Activated naive CD8-positive, alpha-beta T cell treated with anti-CD3 and anti-CD28 coated beads, Interleukin-2, amount 50 U/mL, for 24 hours (primary cell): ENCODE data around the gene P2RY10.

ENCODE experiments used
- ATAC-seq: fragments of 150-1000 bp; cut with Tn5 transposase; one replicate; pipeline ENCODE4 v1.10.0; 2021
- DNase-seq: peaks from one replicate; pipeline ENCODE4 v3.0.0; 2021
- H3K27ac Mint-ChIP-seq: one replicate; pipeline ENCODE4 v1.8.0; 2021; ENCODE audit warnings: mild to moderate bottlenecking, mixed read lengths
- H3K27me3 Mint-ChIP-seq: one replicate; pipeline ENCODE4 v1.8.0; 2021; ENCODE audit warnings: mixed read lengths
- H3K36me3 Mint-ChIP-seq: one replicate; pipeline ENCODE4 v1.8.0; 2021; ENCODE audit warnings: low read depth, mixed read lengths
- H3K4me1 Mint-ChIP-seq: one replicate; pipeline ENCODE4 v1.8.0; 2021; ENCODE audit warnings: mixed read lengths
- H3K4me3 Mint-ChIP-seq: one replicate; pipeline ENCODE4 v1.8.0; 2021; ENCODE audit warnings: mild to moderate bottlenecking, moderate library complexity, mixed read lengths
- H3K9me3 Mint-ChIP-seq: one replicate; pipeline ENCODE4 v1.8.0; 2021; ENCODE audit warnings: mixed read lengths

P2RY10 gene, protein sequence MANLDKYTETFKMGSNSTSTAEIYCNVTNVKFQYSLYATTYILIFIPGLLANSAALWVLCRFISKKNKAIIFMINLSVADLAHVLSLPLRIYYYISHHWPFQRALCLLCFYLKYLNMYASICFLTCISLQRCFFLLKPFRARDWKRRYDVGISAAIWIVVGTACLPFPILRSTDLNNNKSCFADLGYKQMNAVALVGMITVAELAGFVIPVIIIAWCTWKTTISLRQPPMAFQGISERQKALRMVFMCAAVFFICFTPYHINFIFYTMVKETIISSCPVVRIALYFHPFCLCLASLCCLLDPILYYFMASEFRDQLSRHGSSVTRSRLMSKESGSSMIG

DNA sequence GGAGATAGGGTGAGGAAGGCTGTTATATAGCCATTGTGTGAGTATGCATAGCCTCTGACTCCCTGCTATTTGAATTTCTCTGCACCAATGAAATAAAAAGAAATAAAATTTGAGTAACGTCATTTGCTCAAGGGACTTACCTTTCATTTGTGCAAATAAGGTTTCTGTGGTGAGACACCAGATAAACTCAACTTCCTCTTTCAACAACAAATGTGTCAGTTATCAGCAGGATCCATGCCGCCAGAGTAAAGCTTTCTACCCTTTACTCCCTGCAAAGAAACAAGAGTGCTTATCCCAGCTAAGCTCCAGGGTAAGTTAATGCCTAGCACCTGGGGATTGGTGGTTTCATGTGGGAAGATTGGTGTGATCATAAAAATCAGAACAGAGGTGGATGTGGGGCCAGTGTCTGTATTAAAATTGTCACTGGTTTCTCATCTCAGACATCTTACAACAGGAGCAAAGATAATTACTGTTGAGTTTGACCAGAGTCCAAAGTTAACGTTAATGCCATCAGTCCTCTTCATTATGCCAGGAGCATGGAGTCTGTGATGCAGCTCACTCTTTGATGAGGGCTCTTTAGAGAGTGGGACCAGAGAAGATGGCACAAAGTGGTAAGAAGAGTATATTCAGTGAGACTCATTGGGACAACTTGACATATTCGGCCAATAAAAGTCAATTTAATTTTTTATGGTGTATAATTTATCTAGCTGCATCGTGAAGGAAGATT is at the start of gene P2RY10:
TSS of gene P2RY10 (plus strand) at position 206 of the 727 bp plus-strand sequence. CDS start 15,130 bp downstream, outside the sequence.
- Mint-ChIP-seq H3K4me3 (peak within 1 kb of the TSS; percentile 98), H3K36me3 (peaks cover 16% of the 10 kb centered on the region), H3K27ac (peak within 1 kb of the TSS; percentile 97), H3K4me1 (peaks cover 70% of the 10 kb centered on the region), H3K9me3 (no peaks in the 10 kb centered on the region), H3K27me3 (no peaks in the 10 kb centered on the region)
- DNase-seq (no peak), ATAC-seq (peak; percentile 78)

DNA sequence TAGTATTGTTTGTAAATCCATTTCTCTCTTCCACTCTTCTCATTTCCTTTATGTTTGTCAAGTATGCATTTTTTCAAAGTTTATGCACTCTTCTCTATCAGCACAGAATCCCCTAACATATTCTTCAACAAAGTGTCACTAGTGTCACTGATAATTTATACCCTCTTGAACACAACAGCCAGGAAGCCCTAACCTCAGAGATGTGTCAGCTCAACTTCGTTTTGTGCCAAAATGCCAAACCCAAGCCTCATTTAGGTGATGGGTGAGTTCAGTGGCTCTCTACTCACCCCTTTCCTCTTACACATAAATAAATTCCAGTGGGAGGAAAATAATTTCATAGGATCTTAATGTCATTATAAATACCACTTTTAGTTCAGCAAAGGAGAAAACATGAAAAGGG is 22.4 kb upstream of the P2RY10 start:
- H3K27ac Mint-ChIP-seq = peak overlapping the region; percentile 72
- H3K27me3 Mint-ChIP-seq = no peaks in the 10 kb centered on the region
- H3K4me1 Mint-ChIP-seq = peaks cover 18% of the 10 kb centered on the region
- no peak overlapping the region for H3K4me3 Mint-ChIP-seq
- ATAC-seq = peak; percentile 59
- DNase-seq = no peak
- H3K36me3 Mint-ChIP-seq = no peaks in the 10 kb centered on the region
- H3K9me3 Mint-ChIP-seq = peaks cover 4% of the 10 kb centered on the region

DNA sequence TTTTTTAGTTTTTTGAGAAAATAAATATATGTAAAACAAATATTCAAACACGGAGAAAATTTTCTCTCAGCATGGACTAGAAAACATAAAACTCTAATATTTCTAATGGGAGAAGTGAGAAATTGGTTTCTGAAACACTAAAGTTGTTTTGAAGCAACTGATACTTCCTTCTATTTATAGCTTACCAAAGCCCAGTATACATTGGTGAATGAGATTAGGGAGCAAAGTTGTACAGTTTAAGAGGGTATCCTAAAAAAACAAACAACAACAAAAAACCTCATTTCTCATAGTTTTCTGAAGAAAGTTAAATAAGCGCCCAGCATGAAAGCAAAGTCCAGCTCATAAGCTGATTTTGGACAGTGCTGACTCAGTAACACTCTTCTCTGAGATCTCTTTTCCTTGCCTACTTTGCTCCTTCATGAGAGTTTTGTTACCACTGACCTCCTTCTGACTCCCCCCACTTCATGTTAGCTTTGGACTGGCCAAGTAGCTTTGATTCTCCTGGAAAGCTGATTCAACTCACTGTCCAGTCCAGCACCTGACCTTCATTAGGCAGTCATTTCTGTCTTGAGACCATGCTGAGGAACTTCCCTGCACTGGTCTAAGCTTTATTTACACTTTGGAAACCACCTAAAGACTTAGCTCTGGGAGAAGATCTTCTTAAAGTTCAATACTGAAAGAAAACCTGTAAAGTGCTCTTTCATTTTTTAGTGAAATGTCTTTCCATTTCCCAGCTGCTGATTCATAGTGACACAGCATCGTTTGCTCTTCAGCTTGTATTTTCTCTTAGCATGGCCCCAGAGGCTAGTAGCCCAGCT is 21.8 kb upstream of the P2RY10 start:
- DNase-seq (no peak), ATAC-seq (no peak)
- Mint-ChIP-seq H3K4me1 (peaks cover 18% of the 10 kb centered on the region), H3K27me3 (no peaks in the 10 kb centered on the region), H3K4me3 (peak overlapping the region; percentile 25), H3K9me3 (peaks cover 4% of the 10 kb centered on the region), H3K27ac (peak overlapping the region; percentile 86), H3K36me3 (no peaks in the 10 kb centered on the region)

DNA sequence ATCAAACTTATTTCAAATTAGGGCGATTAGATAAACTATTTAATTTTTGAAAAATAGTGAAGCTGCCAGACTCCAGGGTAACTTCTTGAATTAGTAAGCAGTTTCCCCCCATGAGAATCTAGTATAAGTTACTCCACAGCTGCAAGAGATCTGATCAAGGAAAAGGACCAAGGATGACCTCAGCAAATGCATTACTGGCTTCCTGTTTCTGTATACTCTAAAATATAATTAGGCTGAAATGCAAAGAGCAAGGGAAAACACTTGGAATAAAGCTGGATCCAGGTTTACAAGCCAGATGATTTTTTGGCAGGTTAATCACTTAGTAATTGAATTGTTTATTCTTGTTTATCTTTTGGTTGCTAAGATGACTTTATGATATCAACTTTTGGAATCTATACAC is 13.4 kb upstream of the P2RY10 start:
- Mint-ChIP-seq H3K27ac (no peak overlapping the region), H3K4me3 (no peak overlapping the region), H3K27me3 (no peaks in the 10 kb centered on the region), H3K9me3 (no peaks in the 10 kb centered on the region), H3K36me3 (no peaks in the 10 kb centered on the region), H3K4me1 (peaks cover 3% of the 10 kb centered on the region)
- ATAC-seq (no peak), DNase-seq (no peak)

DNA sequence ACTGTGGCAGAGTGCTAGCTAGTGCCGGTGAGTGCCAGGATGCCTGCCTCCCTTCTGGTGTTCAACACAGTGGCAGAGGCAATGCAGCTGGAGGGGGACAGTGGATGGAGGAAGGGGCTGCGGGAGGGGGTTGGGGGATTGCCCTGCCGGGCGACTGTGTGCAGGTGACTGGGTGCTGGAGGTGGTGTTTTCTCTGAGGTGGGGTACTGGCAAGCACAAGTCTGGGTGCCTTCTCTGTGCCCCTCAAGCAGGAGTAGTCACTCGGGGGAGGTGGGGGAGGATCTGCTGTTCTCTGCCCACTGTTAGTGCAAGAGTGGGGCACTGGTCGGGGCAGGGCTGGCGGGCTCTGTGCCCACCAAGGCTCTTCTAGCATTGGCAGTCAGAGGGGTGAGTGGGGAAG is 10.3 kb upstream of the P2RY10 start:
- no peaks in the 10 kb centered on the region for H3K36me3 Mint-ChIP-seq
- DNase-seq = no peak
- peaks cover 3% of the 10 kb centered on the region for H3K4me1 Mint-ChIP-seq
- H3K9me3 Mint-ChIP-seq = no peaks in the 10 kb centered on the region
- no peaks in the 10 kb centered on the region for H3K27me3 Mint-ChIP-seq
- H3K4me3 Mint-ChIP-seq = no peak overlapping the region
- no peak overlapping the region for H3K27ac Mint-ChIP-seq
- ATAC-seq = no peak

DNA sequence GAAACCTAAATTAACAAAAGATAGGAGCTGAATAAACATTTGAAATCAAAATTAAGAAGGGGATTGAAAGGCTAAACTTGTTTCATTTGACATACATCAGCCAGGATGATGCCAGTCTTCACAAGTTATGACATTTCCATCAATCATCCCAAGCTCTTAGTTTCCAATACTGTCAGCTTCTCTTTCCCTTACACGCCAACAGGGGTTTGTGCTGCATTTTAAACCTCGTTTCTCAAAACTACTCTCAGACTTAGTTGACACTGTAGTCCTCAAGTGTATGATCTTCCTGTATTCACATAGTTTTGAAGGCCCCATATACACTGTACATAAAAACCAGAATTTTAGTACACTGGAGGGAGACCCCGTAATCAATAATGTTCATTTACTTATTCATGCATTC is 840 bp upstream of the P2RY10 start:
- Mint-ChIP-seq H3K4me1 (peaks cover 60% of the 10 kb centered on the region), H3K9me3 (no peaks in the 10 kb centered on the region), H3K27me3 (no peaks in the 10 kb centered on the region), H3K36me3 (peaks cover 9% of the 10 kb centered on the region), H3K27ac (peak overlapping the region; percentile 97), H3K4me3 (peak overlapping the region; percentile 98)
- ATAC-seq = peak; percentile 12
- DNase-seq = no peak

GRCh38 chrX:78946178-78946931 is 1.2 kb downstream of the P2RY10 start:
- Mint-ChIP-seq H3K4me3 (peak overlapping the region; percentile 98), H3K4me1 (peaks cover 78% of the 10 kb centered on the region), H3K9me3 (no peaks in the 10 kb centered on the region), H3K27me3 (no peaks in the 10 kb centered on the region), H3K36me3 (peaks cover 19% of the 10 kb centered on the region), H3K27ac (peak overlapping the region; percentile 97)
- no peak for ATAC-seq
- no peak for DNase-seq

- Mint-ChIP-seq H3K36me3 (peaks cover 50% of the 10 kb centered on the region), H3K9me3 (no peaks in the 10 kb centered on the region), H3K27ac (peak overlapping the region; percentile 77), H3K27me3 (no peaks in the 10 kb centered on the region), H3K4me1 (peaks cover 76% of the 10 kb centered on the region), H3K4me3 (peak overlapping the region; percentile 98)
- DNase-seq = no peak
- no peak for ATAC-seq
Measured at GRCh38 chrX:78950009-78950835, 5.0 kb downstream of the P2RY10 start.

DNA sequence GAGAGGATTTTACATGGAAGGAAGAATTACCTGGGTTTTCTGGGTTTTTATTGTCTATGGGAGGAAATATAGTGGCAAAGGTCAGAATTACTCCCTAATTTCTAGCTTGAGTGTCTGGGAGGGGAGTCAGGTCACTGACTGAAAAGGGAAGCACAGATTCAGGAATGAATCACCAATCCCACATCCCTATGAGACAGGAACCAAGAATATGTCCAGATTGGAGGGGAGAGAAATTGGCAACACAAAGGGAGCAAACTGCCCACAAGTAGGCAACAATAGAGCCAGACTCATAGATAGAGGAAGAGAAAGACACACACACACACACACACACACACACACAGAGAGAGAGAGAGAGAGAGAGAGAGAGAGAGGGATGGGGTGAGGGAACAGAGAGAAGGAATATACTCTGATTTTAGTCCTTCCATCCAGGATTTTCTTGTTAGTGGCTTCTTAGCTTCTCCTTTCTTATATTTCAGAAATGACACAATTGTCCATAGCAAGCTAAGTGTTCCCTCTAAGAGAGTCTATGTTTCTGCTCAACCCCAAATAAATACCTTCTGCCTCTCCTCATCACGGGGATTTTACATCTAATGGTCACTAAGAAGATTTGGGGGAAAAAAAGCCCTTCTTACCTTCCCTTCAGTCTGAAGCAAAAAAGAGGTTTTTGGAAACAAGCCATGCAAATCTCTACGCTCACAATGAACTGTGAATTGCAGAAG is 12.0 kb downstream of the P2RY10 start:
- H3K4me3 Mint-ChIP-seq = no peak overlapping the region
- DNase-seq (no peak), ATAC-seq (no peak)
- peaks cover 7% of the 10 kb centered on the region for H3K9me3 Mint-ChIP-seq
- H3K27ac Mint-ChIP-seq = peak overlapping the region; percentile 79
- H3K4me1 Mint-ChIP-seq = peaks cover 70% of the 10 kb centered on the region
- H3K36me3 Mint-ChIP-seq = peaks cover 79% of the 10 kb centered on the region
- H3K27me3 Mint-ChIP-seq = no peaks in the 10 kb centered on the region

DNA sequence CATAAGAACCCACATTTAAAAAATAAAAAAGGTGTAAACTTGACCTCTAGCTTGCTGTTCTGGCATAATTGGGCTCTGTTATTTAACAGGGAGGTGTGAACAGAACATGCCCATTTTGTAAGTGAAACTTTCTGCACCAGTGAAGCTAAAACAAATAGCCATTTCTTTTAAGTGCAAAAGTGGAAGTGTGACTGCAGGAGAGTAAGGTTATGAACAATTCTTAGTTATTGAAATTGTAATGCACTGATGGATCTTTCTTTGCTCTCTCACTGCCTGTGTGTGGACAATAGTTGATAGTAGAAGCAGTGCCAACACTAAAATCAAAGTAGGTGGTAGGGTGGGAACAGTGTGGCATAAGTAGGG is 12.6 kb downstream of the P2RY10 start:
- peaks cover 69% of the 10 kb centered on the region for H3K4me1 Mint-ChIP-seq
- no peak for ATAC-seq
- H3K36me3 Mint-ChIP-seq = peaks cover 77% of the 10 kb centered on the region
- H3K27me3 Mint-ChIP-seq = no peaks in the 10 kb centered on the region
- H3K27ac Mint-ChIP-seq = peak overlapping the region; percentile 79
- H3K4me3 Mint-ChIP-seq = no peak overlapping the region
- H3K9me3 Mint-ChIP-seq = peaks cover 8% of the 10 kb centered on the region
- DNase-seq = no peak

- no peak overlapping the region for H3K4me3 Mint-ChIP-seq
- peak overlapping the region; percentile 79 for H3K27ac Mint-ChIP-seq
- no peak for ATAC-seq
- H3K27me3 Mint-ChIP-seq = no peaks in the 10 kb centered on the region
- no peak for DNase-seq
- H3K4me1 Mint-ChIP-seq = peaks cover 70% of the 10 kb centered on the region
- H3K9me3 Mint-ChIP-seq = peaks cover 12% of the 10 kb centered on the region
- H3K36me3 Mint-ChIP-seq = peaks cover 79% of the 10 kb centered on the region
Measured at GRCh38 chrX:78958419-78959116, 13.4 kb downstream of the P2RY10 start.

DNA sequence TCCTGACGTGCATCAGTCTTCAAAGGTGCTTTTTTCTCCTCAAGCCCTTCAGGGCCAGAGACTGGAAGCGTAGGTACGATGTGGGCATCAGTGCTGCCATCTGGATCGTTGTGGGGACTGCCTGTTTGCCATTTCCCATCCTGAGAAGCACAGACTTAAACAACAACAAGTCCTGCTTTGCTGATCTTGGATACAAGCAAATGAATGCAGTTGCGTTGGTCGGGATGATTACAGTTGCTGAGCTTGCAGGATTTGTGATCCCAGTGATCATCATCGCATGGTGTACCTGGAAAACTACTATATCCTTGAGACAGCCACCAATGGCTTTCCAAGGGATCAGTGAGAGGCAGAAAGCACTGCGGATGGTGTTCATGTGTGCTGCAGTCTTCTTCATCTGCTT is 15.7 kb downstream of the P2RY10 start:
- Mint-ChIP-seq H3K36me3 (peaks cover 70% of the 10 kb centered on the region), H3K9me3 (peaks cover 15% of the 10 kb centered on the region), H3K4me3 (no peak overlapping the region), H3K27ac (no peak overlapping the region), H3K27me3 (no peaks in the 10 kb centered on the region), H3K4me1 (peaks cover 58% of the 10 kb centered on the region)
- ATAC-seq = no peak
- DNase-seq = no peak
